Neural crest cell (in vitro differentiated cells): ENCODE data around the gene MASP2. TPM values are rescaled to one million over a fixed set of nuclear protein-coding genes. Genes with fewer than 3 reads are reported as not detected.

ENCODE experiments used
- DNase-seq: peaks from one replicate; pipeline ENCODE4 v3.0.0; 2021; ENCODE audit warnings: low read depth, mixed read lengths, low spot score
- H3K27ac Mint-ChIP-seq: one replicate; pipeline ENCODE4 v1.8.0; 2021; ENCODE audit warnings: mild to moderate bottlenecking, mixed read lengths; ENCODE audit not compliant: unreplicated experiment
- H3K27me3 Mint-ChIP-seq: 2 replicates; pipeline ENCODE4 v1.8.0; 2021; ENCODE audit warnings: low read depth, mild to moderate bottlenecking, mixed read lengths
- H3K36me3 Mint-ChIP-seq: 2 replicates; pipeline ENCODE4 v1.8.0; 2021; ENCODE audit warnings: low read depth, mild to moderate bottlenecking, mixed read lengths
- H3K4me1 Mint-ChIP-seq: 2 replicates; pipeline ENCODE4 v1.8.0; 2021; ENCODE audit warnings: mixed read lengths
- H3K4me3 Mint-ChIP-seq: one replicate; pipeline ENCODE4 v1.8.0; 2021; ENCODE audit warnings: mild to moderate bottlenecking, mixed read lengths
- H3K9me3 Mint-ChIP-seq: 2 replicates; pipeline ENCODE4 v1.8.0; 2021; ENCODE audit warnings: mixed read lengths
- CTCF ChIP-seq: fragments of 200-600 bp; sonication (generic); conservative IDR thresholded peaks from 2 replicates; pipeline ENCODE4 v1.5.0; 2021; ENCODE audit warnings: antibody characterized with exemption, mild to moderate bottlenecking
- total RNA-seq: library from RNA; stranded (reverse); gene quantifications from 2 replicates; pipeline ENCODE4 v1.2.1, GENCODE V29; 2021

Gene MASP2
- total RNA-seq, 1 donor from 2014 or later, result not detected

GRCh38 chr1:10989095-10989494 is 57.9 kb downstream of the MASP2 start:
- DNase-seq, result no peak
- H3K36me3 Mint-ChIP-seq, result no peaks in the 10 kb centered on the region
- no peak for TF ChIP-seq CTCF

GRCh38 chr1:10987840-10988417 is 59.1 kb downstream of the MASP2 start:
- Mint-ChIP-seq H3K9me3 (no peaks in the 10 kb centered on the region), H3K4me1 (peaks cover 12% of the 10 kb centered on the region), H3K27me3 (no peaks in the 10 kb centered on the region), H3K27ac (no peak overlapping the region), H3K36me3 (no peaks in the 10 kb centered on the region), H3K4me3 (no peak overlapping the region)
- no peak for DNase-seq
- no peak for TF ChIP-seq CTCF

More at GRCh38 chr1:10989095-10989494, 57.9 kb downstream of the MASP2 start:
- H3K27me3 Mint-ChIP-seq, result no peaks in the 10 kb centered on the region
- H3K9me3 Mint-ChIP-seq, result no peaks in the 10 kb centered on the region
- H3K27ac Mint-ChIP-seq, result no peak overlapping the region
- no peak overlapping the region for H3K4me3 Mint-ChIP-seq
- peaks cover 7% of the 10 kb centered on the region for H3K4me1 Mint-ChIP-seq

- DNase-seq, result no peak
- Mint-ChIP-seq H3K4me3 (no peak overlapping the region), H3K27ac (no peak overlapping the region), H3K4me1 (peaks cover 20% of the 10 kb centered on the region), H3K36me3 (no peaks in the 10 kb centered on the region), H3K9me3 (no peaks in the 10 kb centered on the region), H3K27me3 (no peaks in the 10 kb centered on the region)
- TF ChIP-seq CTCF, result no peak
These were observed 60.5 kb downstream of the MASP2 start for GRCh38 chr1:10986525-10986890.

GRCh38 chr1:10980841-10981727 is 66.0 kb downstream of the MASP2 start:
- Mint-ChIP-seq H3K27ac (peak overlapping the region; percentile 95), H3K36me3 (no peaks in the 10 kb centered on the region), H3K4me3 (peak overlapping the region; percentile 70), H3K9me3 (no peaks in the 10 kb centered on the region), H3K4me1 (peaks cover 56% of the 10 kb centered on the region), H3K27me3 (no peaks in the 10 kb centered on the region)
- no peak for TF ChIP-seq CTCF
- peak; percentile 43 for DNase-seq

GRCh38 chr1:10980094-10980577 is 66.9 kb downstream of the MASP2 start:
- Mint-ChIP-seq H3K4me3 (peak overlapping the region; percentile 70), H3K36me3 (no peaks in the 10 kb centered on the region), H3K27me3 (no peaks in the 10 kb centered on the region), H3K4me1 (peaks cover 64% of the 10 kb centered on the region), H3K9me3 (no peaks in the 10 kb centered on the region), H3K27ac (peak overlapping the region; percentile 95)
- peak; percentile 56 for TF ChIP-seq CTCF
- peak; percentile 63 for DNase-seq
